Neural cell (in vitro differentiated cells): ENCODE results near the gene RAB27B. TPM values are rescaled to one million over a fixed set of nuclear protein-coding genes. Genes with fewer than 3 reads are reported as not detected.

ENCODE experiments used
- H2AFZ ChIP-seq: fragments of 200-600, 300-800 bp; sonication (generic), shearing (Covaris generic); 2 replicates; pipeline ENCODE4 v1.6.0; 2014; ENCODE audit warnings: low read depth, mild to moderate bottlenecking, antibody characterized with exemption, low read length, moderate library complexity
- H3F3A ChIP-seq: fragments of 200-600 bp; shearing (Covaris generic); 2 replicates; pipeline ENCODE4 v1.6.1; 2016; ENCODE audit warnings: mild to moderate bottlenecking, moderate library complexity, mixed read lengths, antibody characterized with exemption, low read length; ENCODE audit not compliant: insufficient read depth, poor library complexity, severe bottlenecking
- H3K27ac ChIP-seq: fragments of 200-600, 300-800 bp; sonication (generic), shearing (Covaris generic); 2 replicates; pipeline ENCODE4 v1.5.1; 2014; ENCODE audit warnings: mild to moderate bottlenecking, low read length, moderate library complexity
- H3K27me3 ChIP-seq: fragments of 300-800, 200-600 bp; sonication (generic), shearing (Covaris generic); 2 replicates; pipeline ENCODE4 v1.6.0; 2014; ENCODE audit warnings: mild to moderate bottlenecking, low read depth, low read length, moderate library complexity; ENCODE audit not compliant: insufficient read depth
- H3K36me3 ChIP-seq: fragments of 300-800, 200-600 bp; sonication (generic), shearing (Covaris generic); 2 replicates; pipeline ENCODE4 v1.5.1; 2014; ENCODE audit warnings: mild to moderate bottlenecking, antibody characterized with exemption, low read length, moderate library complexity; ENCODE audit not compliant: insufficient read depth
- H3K4me2 ChIP-seq: fragments of 300-800, 200-600 bp; sonication (generic), shearing (Covaris generic); 2 replicates; pipeline ENCODE4 v1.6.0; 2014; ENCODE audit warnings: mild to moderate bottlenecking, low read length
- H3K4me3 ChIP-seq: fragments of 300-800, 200-600 bp; sonication (generic), shearing (Covaris generic); 2 replicates; pipeline ENCODE4 v1.5.1; 2014; ENCODE audit warnings: mild to moderate bottlenecking, low read length, moderate library complexity
- H3K79me2 ChIP-seq: fragments of 200-600 bp; shearing (Covaris generic); replicated peaks from 2 replicates; pipeline ENCODE4 v1.6.0; 2014; ENCODE audit warnings: mild to moderate bottlenecking, low read length, moderate library complexity; ENCODE audit not compliant: insufficient read depth
- H3K9ac ChIP-seq: fragments of 300-800, 200-600 bp; sonication (generic), shearing (Covaris generic); 2 replicates; pipeline ENCODE4 v1.6.1; 2016; ENCODE audit warnings: mild to moderate bottlenecking, low read length, mixed read lengths
- H3K9me2 ChIP-seq: fragments of 200-600 bp; shearing (Covaris generic); 2 replicates; pipeline ENCODE4 v1.6.1; 2016; ENCODE audit warnings: mild to moderate bottlenecking, low read length, mixed read lengths; ENCODE audit not compliant: insufficient read depth
- H3K9me3 ChIP-seq: fragments of 200-600, 300-800 bp; sonication (generic), shearing (Covaris generic); 2 replicates; pipeline ENCODE4 v1.6.1; 2016; ENCODE audit warnings: mild to moderate bottlenecking, mixed run types, low read length, moderate library complexity, mixed read lengths
- H4K20me1 ChIP-seq: fragments of 200-600 bp; shearing (Covaris generic); 2 replicates; pipeline ENCODE4 v1.6.1; 2016; ENCODE audit warnings: mild to moderate bottlenecking, mixed run types; ENCODE audit not compliant: insufficient read depth
- CTCF ChIP-seq: fragments of 450-650 bp; IDR thresholded peaks from 2 replicates; pipeline ENCODE4 v1.5.1; 2014; ENCODE audit warnings: antibody characterized with exemption, mild to moderate bottlenecking, moderate library complexity; ENCODE audit not compliant: poor library complexity, severe bottlenecking
- EP300 ChIP-seq: fragments of 450-650 bp; conservative IDR thresholded peaks from 2 replicates; pipeline ENCODE4 v1.6.1; 2014; ENCODE audit warnings: antibody characterized with exemption, mild to moderate bottlenecking, moderate library complexity; ENCODE audit not compliant: poor library complexity, severe bottlenecking
- EZH2 ChIP-seq: fragments of 200-600, 300-800 bp; shearing (Covaris generic), sonication (generic); IDR thresholded peaks from 2 replicates; pipeline ENCODE4 v1.6.1; 2014; ENCODE audit warnings: antibody characterized with exemption, low read length, borderline replicate concordance, mild to moderate bottlenecking; ENCODE audit not compliant: insufficient read depth, poor library complexity, severe bottlenecking
- MXI1 ChIP-seq: fragments of 450-650 bp; conservative IDR thresholded peaks from 2 replicates; pipeline ENCODE4 v1.6.1; 2014; ENCODE audit warnings: antibody characterized with exemption, mild to moderate bottlenecking; ENCODE audit not compliant: poor library complexity, severe bottlenecking
- POLR2AphosphoS5 ChIP-seq: IDR thresholded peaks from 2 replicates; pipeline ENCODE4 v1.6.1; 2012
- RAD21 ChIP-seq: fragments of 450-650 bp; conservative IDR thresholded peaks from 2 replicates; pipeline ENCODE4 v1.6.1; 2014; ENCODE audit warnings: antibody characterized with exemption, mild to moderate bottlenecking, moderate library complexity
- SMC3 ChIP-seq: fragments of 450-650 bp; conservative IDR thresholded peaks from 2 replicates; pipeline ENCODE4 v1.6.1; 2014; ENCODE audit warnings: antibody characterized with exemption, mild to moderate bottlenecking, moderate library complexity; ENCODE audit not compliant: poor library complexity
- TAF1 ChIP-seq: IDR thresholded peaks from 2 replicates; pipeline ENCODE4 v1.6.1; 2012; ENCODE audit warnings: low read depth
- polyA plus RNA-seq: library from polyadenylated mRNA; depleted of rRNA; stranded (reverse); fragments of >200 nt; gene quantifications from 2 replicates; pipeline ENCODE4 v1.2.3, GENCODE V29; 2014
- TF ChIP-seq, protein P1 (sequence below): IDR thresholded peaks from 2 replicates; pipeline ENCODE4 v1.6.1; 2012; ENCODE audit warnings: borderline replicate concordance

RAB27B gene
- polyA plus RNA-seq, 1 donor from 2014 or later: 37.3 TPM

GRCh38 chr18:54848121-54848520 is 19.8 kb downstream of the RAB27B start:
- Histone ChIP-seq H3K9ac (no peak overlapping the region), H3K27ac (no peak overlapping the region), H2AFZ (no peak overlapping the region), H4K20me1 (no peaks in the 10 kb centered on the region), H3K9me3 (no peaks in the 10 kb centered on the region), H3K27me3 (no peaks in the 10 kb centered on the region), H3F3A (no peaks in the 10 kb centered on the region), H3K4me3 (no peak overlapping the region), H3K9me2 (no peaks in the 10 kb centered on the region), H3K79me2 (no peaks in the 10 kb centered on the region), H3K4me2 (no peak overlapping the region), H3K36me3 (no peaks in the 10 kb centered on the region)
- TF ChIP-seq SMC3: no peak
- TF ChIP-seq EP300: no peak
- no peak for TF ChIP-seq RAD21
- no peak for TF ChIP-seq EZH2
- TF ChIP-seq TAF1: no peak
- no peak for TF ChIP-seq POLR2AphosphoS5
- TF ChIP-seq, protein P1, sequence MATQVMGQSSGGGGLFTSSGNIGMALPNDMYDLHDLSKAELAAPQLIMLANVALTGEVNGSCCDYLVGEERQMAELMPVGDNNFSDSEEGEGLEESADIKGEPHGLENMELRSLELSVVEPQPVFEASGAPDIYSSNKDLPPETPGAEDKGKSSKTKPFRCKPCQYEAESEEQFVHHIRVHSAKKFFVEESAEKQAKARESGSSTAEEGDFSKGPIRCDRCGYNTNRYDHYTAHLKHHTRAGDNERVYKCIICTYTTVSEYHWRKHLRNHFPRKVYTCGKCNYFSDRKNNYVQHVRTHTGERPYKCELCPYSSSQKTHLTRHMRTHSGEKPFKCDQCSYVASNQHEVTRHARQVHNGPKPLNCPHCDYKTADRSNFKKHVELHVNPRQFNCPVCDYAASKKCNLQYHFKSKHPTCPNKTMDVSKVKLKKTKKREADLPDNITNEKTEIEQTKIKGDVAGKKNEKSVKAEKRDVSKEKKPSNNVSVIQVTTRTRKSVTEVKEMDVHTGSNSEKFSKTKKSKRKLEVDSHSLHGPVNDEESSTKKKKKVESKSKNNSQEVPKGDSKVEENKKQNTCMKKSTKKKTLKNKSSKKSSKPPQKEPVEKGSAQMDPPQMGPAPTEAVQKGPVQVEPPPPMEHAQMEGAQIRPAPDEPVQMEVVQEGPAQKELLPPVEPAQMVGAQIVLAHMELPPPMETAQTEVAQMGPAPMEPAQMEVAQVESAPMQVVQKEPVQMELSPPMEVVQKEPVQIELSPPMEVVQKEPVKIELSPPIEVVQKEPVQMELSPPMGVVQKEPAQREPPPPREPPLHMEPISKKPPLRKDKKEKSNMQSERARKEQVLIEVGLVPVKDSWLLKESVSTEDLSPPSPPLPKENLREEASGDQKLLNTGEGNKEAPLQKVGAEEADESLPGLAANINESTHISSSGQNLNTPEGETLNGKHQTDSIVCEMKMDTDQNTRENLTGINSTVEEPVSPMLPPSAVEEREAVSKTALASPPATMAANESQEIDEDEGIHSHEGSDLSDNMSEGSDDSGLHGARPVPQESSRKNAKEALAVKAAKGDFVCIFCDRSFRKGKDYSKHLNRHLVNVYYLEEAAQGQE: no peak
- TF ChIP-seq CTCF: no peak
- TF ChIP-seq MXI1: no peak

- TF ChIP-seq TAF1: no peak
- no peak for TF ChIP-seq EZH2
- TF ChIP-seq EP300: no peak
- TF ChIP-seq SMC3: no peak
- TF ChIP-seq POLR2AphosphoS5: no peak
- TF ChIP-seq RAD21: no peak
- TF ChIP-seq MXI1: no peak
- TF ChIP-seq CTCF: no peak
- TF ChIP-seq, protein P1: no peak
- H3K4me3 ChIP-seq: no peak overlapping the region
- no peaks in the 10 kb centered on the region for H3K79me2 ChIP-seq
- H3F3A ChIP-seq: no peaks in the 10 kb centered on the region
- no peaks in the 10 kb centered on the region for H3K9me2 ChIP-seq
- H3K27ac ChIP-seq: no peak overlapping the region
- no peaks in the 10 kb centered on the region for H4K20me1 ChIP-seq
- H3K4me2 ChIP-seq: no peak overlapping the region
- H3K36me3 ChIP-seq: no peaks in the 10 kb centered on the region
- no peak overlapping the region for H3K9ac ChIP-seq
- H3K9me3 ChIP-seq: no peaks in the 10 kb centered on the region
- no peaks in the 10 kb centered on the region for H3K27me3 ChIP-seq
- no peak overlapping the region for H2AFZ ChIP-seq
Observed at GRCh38 chr18:54849683-54850082, 21.4 kb downstream of the RAB27B start.
